ENCODE data around the gene KRTAP5-3. TPM values are rescaled to one million over a fixed set of nuclear protein-coding genes. Genes with fewer than 3 reads are reported as not detected.

Gene KRTAP5-3
- total and polyA plus RNA-seq, 9 of the 15 experiments (the other 6 are each of a cell fraction or from before 2014, with no cell fraction given): not detected

GRCh38 chr11:1560649-1561251 lies 47.5 kb downstream of the KRTAP5-3 start:
- peak in 1 of 2 experiments; percentile 15; a peak in 2 of 4 replicates for TF ChIP-seq RAD21 (CRISPR knock-in tag; conservative IDR thresholded peaks at IDR 0.05 in 1 of 2, IDR thresholded peaks at IDR 0.05 in 1 of 2)
- TF ChIP-seq, protein P1, sequence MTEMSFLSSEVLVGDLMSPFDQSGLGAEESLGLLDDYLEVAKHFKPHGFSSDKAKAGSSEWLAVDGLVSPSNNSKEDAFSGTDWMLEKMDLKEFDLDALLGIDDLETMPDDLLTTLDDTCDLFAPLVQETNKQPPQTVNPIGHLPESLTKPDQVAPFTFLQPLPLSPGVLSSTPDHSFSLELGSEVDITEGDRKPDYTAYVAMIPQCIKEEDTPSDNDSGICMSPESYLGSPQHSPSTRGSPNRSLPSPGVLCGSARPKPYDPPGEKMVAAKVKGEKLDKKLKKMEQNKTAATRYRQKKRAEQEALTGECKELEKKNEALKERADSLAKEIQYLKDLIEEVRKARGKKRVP (CRISPR knock-in tag; IDR thresholded peaks at IDR 0.05): no peak
- TF ChIP-seq BCOR (IDR thresholded peaks at IDR 0.05): no peak
- no peak for TF ChIP-seq RAD51 (IDR thresholded peaks at IDR 0.05; ENCODE audit: borderline replicate concordance, low read depth)
- TF ChIP-seq CTCF (IDR thresholded peaks at IDR 0.05 in 2 of 3, conservative IDR thresholded peaks at IDR 0.05 in 1 of 3; ENCODE audit: insufficient read depth in 2 of 3, low read depth in 1 of 3, low read length in 3 of 3): peak in 2 of 3 experiments; percentile 9 to 20; a peak in 2 of 6 replicates
- no peak for TF ChIP-seq ZNF143 (CRISPR knock-in tag; IDR thresholded peaks at IDR 0.05)
- DNase-seq (ENCODE audit: extremely low read depth in 1 of 4, low spot score in 3 of 4) (no peak), ATAC-seq (0 out of 3 replicates have a peak, but pooled peaks have one; percentile 8), FAIRE-seq (no peak)
- WGBS (ENCODE audit: insufficient coverage, low coverage, missing lambda C conversion rate): 14% methylated on average over 8 of the region's 8 CpGs
- in situ Hi-C loops (cut with MboI): no loop called here
- H3K4me1 ChIP-seq (replicated peaks in 1 of 2; ENCODE audit: control insufficient read depth in 2 of 2, insufficient read depth in 2 of 2, low read length in 2 of 2): peaks cover 0 to 53% of the 10 kb centered on the region in 2 experiments; a peak in 3 of 5 replicates
- no peak overlapping the region for H3K9ac ChIP-seq (ENCODE audit: insufficient read depth in 1 of 2, low read depth in 2 of 2, low read length in 2 of 2)
- no peaks in the 10 kb centered on the region for H3K79me2 ChIP-seq (ENCODE audit: control insufficient read depth, insufficient read depth, low read length)
- no peak overlapping the region for H2AFZ ChIP-seq (ENCODE audit: low read depth, low read length)
- H3K27me3 ChIP-seq (ENCODE audit: control insufficient read depth in 2 of 2, insufficient read depth in 2 of 2, low read length in 2 of 2): peaks cover 0 to 46% of the 10 kb centered on the region in 2 experiments; a peak in 2 of 5 replicates
- H3K36me3 ChIP-seq (ENCODE audit: control insufficient read depth, insufficient read depth, low read length): no peaks in the 10 kb centered on the region
- H3K9me3 ChIP-seq (replicated peaks; ENCODE audit: control insufficient read depth, insufficient read depth, low read depth, low read length): no peaks in the 10 kb centered on the region
- no peaks in the 10 kb centered on the region for H3K9me1 ChIP-seq (ENCODE audit: control insufficient read depth, insufficient read depth, low read length)
- ChIA-PET CTCF (ENCODE audit: low intra/inter-chr PET ratio) (interaction anchor here (1.6 kb wide), 1 partner anchor 14 kb away, joined by 5 read pairs; no protein-coding TSS in a partner anchor), POLR2A (interaction anchor here (0.7 kb wide), 1 partner anchor 24 kb away, joined by 3 read pairs; the partner anchor contains the start of gene KRTAP5-1)
- BruUV-seq (replicated peaks): no TSS peak
- no peak overlapping the region for H3K27ac ChIP-seq (ENCODE audit: extremely low read depth, low read depth, low read length)
- H3K4me2 ChIP-seq (ENCODE audit: insufficient read depth, low read length): no peak overlapping the region
- no peak overlapping the region for H3K4me3 ChIP-seq
- intact Hi-C loops (cut with micrococcal nuclease): no loop called here
- H4K20me1 ChIP-seq (replicated peaks; ENCODE audit: control insufficient read depth, insufficient read depth, low read length): peaks cover 25% of the 10 kb centered on the region

Data from K562 (cell line).